Astrocyte (in vitro differentiated cells and primary cell): ENCODE results near the gene MLIP.

Source experiments
- EZH2 ChIP-seq: IDR thresholded peaks from 2 replicates; pipeline ENCODE4 v1.6.1; 2012; ENCODE audit warnings: mild to moderate bottlenecking, low read length, inconsistent platforms; ENCODE audit not compliant: insufficient read depth
- TF ChIP-seq, protein P1 (sequence below): IDR thresholded peaks from 2 replicates; pipeline ENCODE4 v1.5.1; 2011; ENCODE audit warnings: low read depth, mild to moderate bottlenecking, inconsistent platforms, low read length, moderate library complexity; ENCODE audit not compliant: insufficient read depth

DNA sequence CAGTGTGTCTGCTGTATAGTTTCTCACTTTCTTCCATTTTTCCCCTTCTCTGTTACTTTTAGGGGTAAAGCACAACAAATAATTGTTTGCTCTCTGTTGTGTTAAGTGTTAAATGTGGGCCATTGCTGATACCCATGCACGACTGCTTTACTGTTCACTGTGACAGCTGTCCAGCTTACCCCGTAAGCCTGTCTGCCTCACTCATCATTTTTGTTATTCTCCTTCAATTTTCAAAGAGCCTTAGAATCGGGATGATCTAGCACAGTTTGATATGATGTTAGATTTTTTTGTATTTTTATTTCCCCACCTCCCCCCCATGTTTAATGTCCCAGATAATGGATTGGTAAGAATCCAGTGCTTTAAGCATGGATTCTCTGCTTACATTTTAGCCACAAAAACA is 41.2 kb upstream of the MLIP start:
- TF ChIP-seq, protein P1, sequence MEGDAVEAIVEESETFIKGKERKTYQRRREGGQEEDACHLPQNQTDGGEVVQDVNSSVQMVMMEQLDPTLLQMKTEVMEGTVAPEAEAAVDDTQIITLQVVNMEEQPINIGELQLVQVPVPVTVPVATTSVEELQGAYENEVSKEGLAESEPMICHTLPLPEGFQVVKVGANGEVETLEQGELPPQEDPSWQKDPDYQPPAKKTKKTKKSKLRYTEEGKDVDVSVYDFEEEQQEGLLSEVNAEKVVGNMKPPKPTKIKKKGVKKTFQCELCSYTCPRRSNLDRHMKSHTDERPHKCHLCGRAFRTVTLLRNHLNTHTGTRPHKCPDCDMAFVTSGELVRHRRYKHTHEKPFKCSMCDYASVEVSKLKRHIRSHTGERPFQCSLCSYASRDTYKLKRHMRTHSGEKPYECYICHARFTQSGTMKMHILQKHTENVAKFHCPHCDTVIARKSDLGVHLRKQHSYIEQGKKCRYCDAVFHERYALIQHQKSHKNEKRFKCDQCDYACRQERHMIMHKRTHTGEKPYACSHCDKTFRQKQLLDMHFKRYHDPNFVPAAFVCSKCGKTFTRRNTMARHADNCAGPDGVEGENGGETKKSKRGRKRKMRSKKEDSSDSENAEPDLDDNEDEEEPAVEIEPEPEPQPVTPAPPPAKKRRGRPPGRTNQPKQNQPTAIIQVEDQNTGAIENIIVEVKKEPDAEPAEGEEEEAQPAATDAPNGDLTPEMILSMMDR: no peak
- no peak for TF ChIP-seq EZH2
